Measurements from ENCODE around the gene PRR20G.

DNA sequence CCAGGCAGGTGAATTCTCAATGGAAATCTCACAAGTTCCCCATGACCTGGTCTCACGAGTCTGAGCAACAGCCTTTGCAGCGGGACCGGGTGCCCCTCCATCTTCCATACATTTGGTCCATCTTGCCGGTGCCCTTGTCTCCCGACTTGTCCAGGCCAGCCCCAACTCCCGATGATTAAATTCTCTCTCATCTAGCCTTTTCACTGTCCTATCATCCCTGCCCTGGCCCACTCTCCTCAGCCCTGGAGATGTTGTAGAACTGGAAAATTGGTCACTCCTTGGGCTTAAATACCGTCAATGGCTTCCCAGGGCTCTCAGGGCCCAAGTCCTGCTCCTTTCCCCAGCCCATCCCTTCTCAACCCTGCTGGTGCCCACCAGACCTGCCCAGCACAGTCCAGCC, 34.4 kb downstream of the PRR20G start:
- no peak for TF ChIP-seq TEAD2 (tag; IDR thresholded peaks at IDR 0.05)
- TF ChIP-seq REST (IDR thresholded peaks at IDR 0.05; ENCODE audit: borderline replicate concordance): no peak
- no peak for TF ChIP-seq REST (CRISPR knock-in tag; IDR thresholded peaks at IDR 0.05; ENCODE audit: low read depth)
- TF ChIP-seq MAFK (IDR thresholded peaks at IDR 0.05; ENCODE audit: low read length): no peak
- TF ChIP-seq MAX (CRISPR knock-in tag; IDR thresholded peaks at IDR 0.05): no peak
- no peak for TF ChIP-seq NCOR1 (IDR thresholded peaks at IDR 0.05)
- TF ChIP-seq CTCF (IDR thresholded peaks at IDR 0.05 in 2 of 3, conservative IDR thresholded peaks at IDR 0.05 in 1 of 3; ENCODE audit: insufficient read depth in 2 of 3, low read depth in 1 of 3, low read length in 3 of 3): no peak
- no peak for TF ChIP-seq SP2 (IDR thresholded peaks at IDR 0.05; ENCODE audit: extremely low read depth, low read depth, low read length, poor library complexity, severe bottlenecking)
